Measurements from ENCODE around the gene HTT.

GRCh38 chr4:3137908-3138307 is 63.4 kb downstream of the HTT start:
- TF ChIP-seq CTCF (IDR thresholded peaks at IDR 0.05) = no peak
- TF ChIP-seq EP300 (IDR thresholded peaks at IDR 0.05) = no peak

All from suprapubic skin (tissue), 3 donors.